HG02571 (cell line): ENCODE results near the gene SPNS1.
"Not testable (repeated sequence)": the region's sequence is repeated elsewhere in the genome, so short reads cannot be mapped to it uniquely, and the experiment has no call there.

Experiments used
- ATAC-seq: cut with Tn5 transposase; IDR thresholded peaks from one replicate; pipeline ENCODE4 v1.9.1; 2021; ENCODE audit warnings: mild to moderate bottlenecking, moderate library complexity; ENCODE audit not compliant: unreplicated experiment

Gene SPNS1

DNA sequence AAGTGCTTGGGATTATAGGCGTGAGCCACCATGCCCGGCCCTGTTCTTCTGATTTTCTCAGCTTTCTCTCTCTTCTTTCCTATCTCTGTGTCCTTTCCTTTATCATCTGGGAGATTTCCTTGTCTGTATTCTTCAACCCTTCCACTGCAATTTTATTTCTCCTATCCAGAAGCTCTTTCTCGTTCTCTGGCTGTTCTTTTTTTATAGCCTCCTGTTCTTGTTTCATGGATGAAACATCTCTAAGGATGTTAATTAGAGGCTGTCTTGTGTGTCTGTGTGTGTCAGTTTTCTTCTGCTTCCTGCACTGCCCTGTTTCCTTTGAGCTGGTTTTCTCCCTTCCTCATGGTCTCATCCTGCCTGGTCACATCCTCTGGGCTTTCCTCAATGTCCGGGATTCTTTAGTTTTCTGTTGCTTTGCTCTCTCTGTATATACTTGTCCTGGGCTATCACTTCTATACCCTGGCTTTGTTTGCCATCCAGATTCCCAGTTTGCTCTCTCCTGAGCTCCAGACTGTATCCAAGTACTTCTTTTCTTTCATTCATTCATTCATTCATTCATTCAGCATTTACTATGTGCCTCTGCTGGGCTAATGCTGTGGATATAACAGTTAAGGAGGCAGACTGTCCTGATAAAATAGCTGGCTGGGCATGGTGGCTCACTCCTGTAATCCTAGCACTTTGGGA, 12.7 kb downstream of the SPNS1 start:
- ATAC-seq = no peak

DNA sequence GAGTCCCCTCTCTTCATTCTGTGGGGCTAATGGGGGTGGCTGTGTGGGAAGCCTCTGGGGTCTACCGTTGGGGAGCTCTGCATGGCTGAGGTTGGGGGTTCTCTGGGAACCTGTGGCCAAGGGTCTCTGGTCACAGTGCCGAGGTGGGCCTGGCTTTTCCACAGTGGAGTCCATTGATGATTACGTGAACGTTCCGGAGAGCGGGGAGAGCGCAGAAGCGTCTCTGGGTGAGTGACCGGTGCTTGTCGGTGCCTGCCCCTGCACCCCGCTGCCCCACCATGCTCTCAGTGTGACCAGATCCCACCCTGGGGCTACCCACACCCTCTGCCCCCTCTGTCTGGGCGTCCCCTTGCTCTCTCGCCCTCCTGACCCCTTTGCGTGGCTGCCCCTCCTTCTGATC, 14.8 kb downstream of the SPNS1 start:
- no peak for ATAC-seq

DNA sequence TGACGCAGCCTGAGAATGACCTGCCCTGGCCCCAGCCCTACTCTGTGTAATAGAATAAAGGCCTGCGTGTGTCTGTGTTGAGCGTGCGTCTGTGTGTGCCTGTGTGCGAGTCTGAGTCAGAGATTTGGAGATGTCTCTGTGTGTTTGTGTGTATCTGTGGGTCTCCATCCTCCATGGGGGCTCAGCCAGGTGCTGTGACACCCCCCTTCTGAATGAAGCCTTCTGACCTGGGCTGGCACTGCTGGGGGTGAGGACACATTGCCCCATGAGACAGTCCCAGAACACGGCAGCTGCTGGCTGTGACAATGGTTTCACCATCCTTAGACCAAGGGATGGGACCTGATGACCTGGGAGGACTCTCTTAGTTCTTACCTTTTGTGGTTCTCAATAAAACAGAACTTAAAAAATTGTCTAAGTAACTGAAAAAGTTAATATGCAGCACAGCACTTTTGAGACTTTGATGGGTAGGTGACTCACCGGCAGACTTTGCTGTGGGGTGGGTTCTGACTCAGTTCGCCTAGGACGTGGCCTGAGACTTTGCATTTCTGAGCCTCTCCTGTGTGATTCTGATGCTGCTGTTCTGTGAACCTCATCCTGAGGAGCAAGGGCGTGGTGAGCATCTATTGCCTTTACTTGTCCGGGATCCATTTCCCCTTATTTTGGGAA, 15.9 kb downstream of the SPNS1 start:
- no peak for ATAC-seq

DNA sequence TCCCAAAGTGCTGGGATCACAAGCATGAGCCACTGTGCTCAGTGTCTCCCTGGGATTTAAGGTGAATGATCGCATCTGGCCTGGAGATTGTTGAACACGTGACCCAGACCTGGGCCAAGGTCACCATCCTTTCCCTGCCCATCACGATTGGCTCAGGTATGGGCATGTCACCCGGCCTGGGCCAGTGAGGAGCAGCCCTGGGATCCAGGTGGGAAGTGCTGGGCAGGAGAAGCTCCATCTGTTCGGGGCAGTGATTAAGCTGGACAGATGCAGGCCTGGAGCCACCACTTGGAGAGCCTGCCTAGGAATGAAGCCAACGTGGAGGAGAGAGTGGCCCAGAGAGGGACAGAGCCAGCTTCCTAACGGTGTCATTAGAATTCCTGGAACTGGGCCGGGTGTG, 17.1 kb downstream of the SPNS1 start:
- no peak for ATAC-seq

DNA sequence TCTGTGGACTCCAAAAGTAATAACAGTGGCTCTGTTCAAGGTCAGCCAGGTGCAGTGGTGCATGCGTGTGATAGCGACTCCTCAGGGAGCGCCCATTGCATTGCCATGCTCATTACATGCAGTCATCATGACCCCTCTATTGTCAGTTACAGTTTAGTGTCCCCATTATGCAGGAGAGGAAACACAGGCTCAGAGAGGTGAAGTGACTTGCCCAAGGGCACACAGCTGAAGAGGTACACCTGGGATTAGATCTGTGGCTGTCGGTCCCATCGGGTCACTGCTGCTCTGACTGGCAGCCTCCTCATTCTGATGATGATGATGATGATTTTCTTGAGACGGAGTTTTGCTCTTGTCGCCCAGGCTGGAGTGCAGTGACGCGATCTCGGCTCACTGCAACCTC, 17.9 kb downstream of the SPNS1 start:
- ATAC-seq = no peak

DNA sequence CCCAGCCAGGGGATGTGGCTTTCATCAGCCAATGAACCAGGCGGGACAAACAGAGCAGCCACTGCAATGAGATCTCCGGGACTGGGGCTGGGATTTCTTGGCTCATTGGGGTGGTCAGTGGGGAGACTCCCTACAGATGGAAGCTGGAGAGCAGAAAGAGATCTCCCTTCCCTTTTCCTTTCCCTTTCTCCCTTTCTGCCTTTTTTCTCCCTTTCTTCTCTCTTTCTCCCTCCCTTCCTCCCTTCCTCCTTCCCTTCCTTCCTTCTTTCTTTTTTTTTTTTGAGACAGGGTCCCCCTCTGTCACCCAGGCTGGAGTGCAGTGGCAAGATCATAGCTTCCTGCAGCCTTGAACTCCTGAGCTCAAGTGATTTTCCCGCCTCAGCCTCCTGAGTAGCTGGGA, 24.3 kb downstream of the SPNS1 start:
- ATAC-seq = no peak

DNA sequence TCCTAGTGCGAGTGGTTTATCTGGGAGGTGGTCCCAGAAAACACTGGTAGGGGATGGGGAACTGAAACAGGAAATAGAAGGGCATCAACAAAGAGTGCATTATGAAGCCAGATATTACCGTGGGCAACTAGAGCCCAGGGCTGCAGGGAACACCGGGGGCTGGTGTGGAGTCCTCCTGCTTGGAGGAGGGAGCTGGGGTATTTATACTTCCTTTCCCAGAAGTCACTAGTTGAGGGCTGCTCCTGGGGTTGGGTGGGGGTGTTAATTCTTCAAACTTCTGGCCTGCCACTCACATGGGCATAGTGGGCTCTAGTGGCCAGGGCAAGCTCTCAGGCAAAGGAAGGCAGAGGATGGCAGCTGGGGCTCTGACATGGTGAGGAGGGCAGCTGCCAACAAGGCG, 25.0 kb downstream of the SPNS1 start:
- no peak for ATAC-seq

DNA sequence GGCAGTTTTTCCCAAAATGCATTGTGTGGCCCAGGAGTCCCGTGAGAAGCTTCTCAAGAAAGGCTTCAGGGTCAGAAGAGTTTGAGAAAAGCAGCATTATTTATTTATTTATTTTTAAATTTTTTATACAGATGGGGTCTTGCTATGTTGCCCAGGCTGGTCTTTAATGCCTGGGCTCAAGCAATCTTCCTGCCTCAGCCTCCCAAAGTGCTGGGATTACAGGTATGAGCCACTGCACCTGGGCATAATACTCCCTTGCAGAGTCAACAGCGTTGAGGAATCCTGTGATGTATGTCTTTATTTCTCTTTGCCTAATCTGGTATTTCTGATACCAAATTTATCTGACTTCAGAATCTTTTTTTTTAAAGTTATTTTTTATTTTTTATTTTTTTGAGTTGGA, 25.4 kb downstream of the SPNS1 start:
- ATAC-seq = no peak

DNA sequence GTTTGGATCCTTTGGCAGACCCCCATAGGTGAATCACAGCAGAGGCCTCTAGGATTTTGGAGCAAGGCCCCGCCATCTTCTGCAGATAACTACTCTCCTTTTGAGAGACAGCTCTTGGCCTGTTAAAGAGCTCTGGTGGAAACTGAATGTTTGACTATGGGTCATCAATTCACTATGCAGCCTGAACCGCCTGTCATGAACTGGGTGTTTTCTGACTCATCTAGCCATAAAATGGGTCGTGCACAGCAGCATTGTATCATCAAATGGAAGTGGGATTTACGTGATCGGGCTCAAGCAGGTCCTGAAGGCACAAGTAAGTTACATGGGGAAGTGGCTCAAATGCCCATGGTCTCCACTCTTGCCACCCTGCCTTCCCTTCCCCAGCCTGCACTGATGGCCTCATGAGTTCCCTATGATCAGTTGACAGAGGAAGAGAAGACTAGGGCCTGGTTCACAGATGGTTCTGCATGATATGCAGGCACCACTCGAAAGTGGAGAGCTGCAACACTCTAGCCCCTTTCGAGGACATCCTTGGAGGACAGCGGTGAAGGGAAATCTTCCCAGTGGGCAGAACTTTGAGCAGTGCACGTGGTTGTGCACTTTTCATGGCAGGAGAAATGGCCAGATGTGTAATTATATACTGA, 30.0 kb downstream of the SPNS1 start:
- not testable (repeated sequence) for ATAC-seq

DNA sequence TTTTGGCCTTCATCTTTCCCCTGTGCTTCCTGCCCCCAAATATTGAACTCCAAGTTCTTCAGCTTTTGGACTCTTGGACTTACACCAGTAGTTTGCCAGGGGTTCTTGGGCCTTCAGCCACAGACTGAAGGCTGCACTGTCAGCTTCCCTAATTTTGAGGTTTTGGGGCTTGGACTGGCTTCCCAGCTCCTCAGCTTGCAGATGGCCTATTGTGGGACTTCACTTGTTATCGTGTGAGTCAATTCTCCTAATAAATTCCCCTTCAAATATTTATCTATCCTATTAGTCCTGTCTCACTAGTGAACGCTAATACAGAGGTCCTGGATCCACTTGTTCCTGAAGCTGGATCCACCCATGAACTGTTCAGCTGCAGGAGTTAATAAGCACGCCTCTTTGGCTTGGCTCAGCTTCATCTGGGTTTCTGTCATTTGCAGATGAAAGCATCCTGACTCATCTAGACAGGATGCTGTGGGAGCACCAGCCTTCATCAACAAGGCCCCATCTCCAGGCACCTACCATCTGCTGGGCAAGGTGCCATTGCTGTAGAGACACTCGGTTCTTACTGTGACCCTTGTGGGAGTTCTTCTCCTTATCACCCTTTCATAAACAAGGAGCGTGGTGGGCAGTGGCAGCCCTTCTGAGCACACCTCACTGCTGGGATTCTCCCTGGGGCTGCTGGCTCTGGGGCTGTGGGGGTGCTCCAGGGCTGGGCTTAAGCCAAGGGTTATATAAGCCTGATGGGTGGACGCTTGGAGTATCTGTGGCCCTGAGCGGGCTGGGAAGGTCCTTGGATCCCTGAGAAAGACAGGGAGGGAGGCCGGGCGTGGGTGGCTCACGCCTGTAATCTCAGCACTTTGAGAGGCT, 33.4 kb downstream of the SPNS1 start:
- no peak for ATAC-seq

DNA sequence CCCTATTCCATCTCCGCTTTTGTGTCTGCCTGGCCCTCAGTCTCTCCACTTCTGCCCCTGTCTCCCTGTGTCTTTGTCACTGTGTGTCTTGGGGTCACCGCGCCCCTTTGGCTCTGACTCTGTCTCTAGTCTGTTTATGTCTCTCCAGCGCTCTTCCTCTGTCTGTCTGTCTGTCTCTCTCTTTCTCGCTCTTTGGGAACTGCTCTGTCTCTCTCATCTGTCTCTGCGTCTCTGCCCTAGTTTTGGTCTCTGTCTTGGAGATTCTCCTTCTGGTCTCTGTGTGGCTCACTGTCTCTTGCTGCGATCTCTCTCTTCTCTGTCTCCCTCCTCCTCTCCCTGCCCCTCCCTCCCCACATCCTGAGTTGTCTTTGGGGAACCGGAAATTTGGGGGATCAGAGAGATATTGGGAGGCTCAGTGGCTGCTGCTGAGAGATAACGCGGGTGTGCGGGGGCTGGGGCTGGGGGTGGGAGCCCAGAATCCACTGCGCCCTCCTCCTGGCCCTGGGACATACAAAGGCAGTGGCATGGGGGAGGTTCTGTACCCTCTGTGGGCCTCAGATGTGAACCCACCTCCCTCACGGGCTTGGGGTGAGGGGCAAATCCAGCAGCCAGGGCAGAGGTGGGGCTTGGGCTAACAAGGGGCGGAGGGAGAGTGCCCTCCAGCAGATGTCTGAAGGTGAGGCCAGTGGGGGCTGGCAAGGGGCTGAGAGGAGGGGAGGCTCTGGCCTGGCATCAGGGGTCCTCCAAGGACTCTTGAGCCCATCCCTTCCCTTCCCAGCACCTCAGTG, 34.7 kb downstream of the SPNS1 start:
- no peak for ATAC-seq

DNA sequence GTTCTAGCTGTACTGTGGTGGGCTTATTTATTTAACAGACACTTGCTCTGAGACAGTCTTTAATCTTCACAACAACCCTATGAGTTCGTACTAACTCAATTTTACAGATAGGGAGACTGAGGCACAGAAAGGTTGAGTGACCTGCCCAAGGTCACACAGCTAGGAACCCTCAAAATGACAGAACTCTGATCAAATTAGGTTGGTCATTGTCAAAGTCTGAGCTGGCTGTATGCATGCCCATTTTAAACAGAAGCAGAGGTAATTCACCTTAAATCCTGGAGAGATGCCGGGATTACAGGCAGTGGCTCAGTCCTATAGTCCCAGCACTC, 35.2 kb downstream of the SPNS1 start:
- ATAC-seq = no peak

DNA sequence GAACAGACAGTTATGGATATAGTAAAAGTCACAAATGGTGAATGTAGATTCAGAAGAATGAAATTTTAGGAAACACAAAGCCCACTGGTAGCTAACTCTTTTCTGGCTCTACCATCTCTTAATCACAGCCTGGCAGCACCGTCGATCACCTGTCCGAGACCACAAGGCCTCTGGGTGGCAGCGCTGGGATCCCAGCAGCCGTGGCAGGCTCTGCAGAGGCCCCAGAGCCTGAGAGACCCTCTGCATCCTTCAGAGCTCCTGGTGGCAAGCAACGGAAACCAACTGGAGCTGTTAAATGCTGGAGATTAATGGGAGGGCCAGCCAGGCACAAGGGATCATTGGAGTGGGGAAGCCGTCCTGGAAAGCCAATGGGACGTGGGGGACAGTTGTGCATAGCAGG, 36.5 kb downstream of the SPNS1 start:
- no peak for ATAC-seq

DNA sequence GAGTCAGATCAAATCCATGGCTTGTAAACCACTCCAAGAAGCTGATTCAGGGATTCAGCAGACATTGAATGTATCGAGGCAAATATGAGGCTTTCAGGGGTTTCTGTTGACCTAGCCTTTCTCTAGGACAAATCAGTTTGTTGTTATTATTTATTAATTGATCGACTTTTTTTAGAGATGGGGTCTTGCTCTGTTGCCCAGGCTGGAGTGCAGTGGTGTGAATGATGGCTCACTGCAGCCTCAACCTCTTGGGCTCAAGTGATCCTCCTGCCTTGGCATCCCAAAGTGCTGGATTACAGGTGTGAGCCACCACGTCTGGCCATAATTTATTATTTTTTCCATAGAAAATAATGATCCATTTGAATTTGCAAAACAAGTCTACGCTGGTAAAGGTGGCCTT, 37.3 kb downstream of the SPNS1 start:
- ATAC-seq = no peak

DNA sequence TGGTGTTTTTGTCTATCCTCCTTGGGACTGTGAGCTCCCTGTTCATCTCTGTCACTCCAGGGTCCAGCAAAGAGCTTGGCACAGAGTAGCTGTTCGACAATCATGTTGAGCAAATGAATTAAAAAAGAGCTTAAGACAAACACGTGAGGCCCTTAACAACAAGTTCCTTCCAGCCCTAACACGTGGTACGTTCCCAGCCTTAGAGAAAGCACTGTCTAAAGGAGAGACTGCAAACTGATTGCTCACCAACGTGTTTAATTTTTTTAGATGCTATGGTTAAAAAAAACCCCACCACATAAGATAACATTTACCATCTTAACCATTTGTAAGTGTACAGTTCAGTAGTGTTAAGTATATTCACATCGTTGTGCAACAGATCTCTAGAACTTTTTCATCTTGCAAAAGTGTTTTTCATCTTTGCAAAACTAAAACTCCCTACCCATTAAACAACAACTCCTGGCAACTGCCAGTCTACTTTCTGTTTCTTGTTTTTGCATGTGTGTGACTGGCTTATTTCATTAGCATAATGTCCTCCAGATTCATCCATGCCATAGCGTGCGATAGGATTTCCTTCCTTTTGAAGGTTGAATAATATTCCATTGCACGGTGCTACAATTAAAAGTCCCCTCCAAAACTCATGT, 38.5 kb downstream of the SPNS1 start:
- ATAC-seq = no peak

DNA sequence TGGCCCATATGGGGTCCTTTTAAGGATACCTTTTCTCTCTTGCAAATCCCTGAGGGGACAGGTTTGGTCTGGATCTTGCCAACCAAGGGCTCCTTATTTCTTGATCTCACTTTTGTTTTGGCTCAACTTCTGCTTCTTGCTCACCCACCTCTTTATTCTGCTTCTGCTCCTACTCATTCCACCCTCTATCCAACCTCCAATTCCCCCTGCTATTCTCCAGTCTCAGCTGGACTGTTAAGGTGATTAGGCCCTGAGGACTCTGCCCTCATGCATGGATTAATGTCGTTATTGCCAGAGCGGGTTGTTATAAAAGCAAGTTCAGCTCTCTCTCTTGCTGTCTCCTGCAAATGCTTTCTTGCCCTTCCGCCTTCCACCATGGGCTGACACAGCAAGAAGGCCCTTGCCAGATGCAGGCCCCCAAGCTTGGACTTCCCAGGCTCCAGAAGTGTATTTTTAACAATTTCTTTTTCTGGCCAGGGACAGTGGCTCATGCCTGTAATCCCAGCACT, 40.0 kb downstream of the SPNS1 start:
- ATAC-seq = no peak

DNA sequence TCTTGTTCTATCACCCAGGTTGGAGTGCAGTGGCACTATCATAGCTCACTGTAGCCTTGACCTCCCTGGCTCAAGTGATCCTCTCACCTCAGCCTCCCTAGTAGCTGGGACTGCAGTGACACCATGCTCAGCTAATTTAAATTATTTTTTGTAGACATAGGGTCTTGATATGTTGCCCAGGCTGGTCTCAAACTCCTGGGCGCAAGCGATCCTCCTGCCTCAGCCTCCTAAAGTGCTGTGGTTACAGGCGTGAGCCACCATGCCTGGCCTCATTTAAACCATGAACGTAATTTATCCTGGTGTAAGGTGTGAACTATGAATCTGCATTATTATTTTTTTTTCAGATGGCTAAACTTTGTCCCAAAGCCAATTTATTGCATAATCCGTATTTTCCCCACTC, 47.6 kb downstream of the SPNS1 start:
- ATAC-seq = no peak

DNA sequence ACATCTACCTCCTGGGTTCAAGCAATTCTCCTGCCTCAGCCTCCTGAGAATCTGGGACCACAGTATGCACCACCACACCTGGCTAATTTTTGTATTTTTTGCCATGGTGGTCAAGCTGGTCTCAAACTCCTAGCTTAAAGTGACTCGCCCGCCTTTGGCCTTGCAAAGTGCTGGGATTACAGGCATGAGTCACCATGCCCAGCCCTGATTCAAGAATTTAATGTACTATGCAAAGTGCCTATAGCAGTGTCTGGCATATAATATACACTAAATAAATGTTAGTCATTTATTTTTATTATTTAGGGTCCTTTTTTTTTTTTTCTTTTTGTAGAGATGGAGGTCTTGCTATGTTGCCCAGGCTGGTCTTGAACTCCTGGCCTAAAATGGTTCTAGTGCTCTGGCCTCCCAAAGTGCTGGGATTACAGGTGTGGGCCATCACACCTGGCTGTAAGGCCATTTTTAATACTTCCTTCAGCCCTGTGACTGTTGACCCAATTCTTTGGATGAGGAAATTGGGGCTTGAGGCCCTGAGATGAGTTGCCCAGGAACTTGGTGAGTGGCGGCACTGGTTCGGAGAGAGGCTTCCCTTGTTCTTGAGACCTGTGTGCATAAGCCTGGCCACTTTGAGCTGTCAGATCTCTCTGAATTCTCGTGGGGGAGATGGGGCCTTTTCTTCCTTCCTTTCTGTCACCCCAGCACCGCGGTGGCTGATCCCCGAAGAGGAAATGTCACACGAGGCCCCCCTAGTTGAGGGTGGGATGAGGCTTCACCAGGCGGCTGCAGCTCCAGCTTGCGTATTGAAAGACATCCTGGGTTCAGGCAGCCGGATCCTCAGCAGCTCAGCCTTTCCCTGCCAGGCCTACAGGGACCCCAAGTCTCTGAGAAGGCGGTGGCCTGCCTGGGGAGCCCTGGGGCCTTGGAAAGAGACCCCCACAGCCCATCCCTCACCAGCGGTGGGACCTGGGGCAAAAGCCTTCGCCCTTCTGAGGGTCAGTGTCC, 49.0 kb downstream of the SPNS1 start:
- no peak for ATAC-seq

DNA sequence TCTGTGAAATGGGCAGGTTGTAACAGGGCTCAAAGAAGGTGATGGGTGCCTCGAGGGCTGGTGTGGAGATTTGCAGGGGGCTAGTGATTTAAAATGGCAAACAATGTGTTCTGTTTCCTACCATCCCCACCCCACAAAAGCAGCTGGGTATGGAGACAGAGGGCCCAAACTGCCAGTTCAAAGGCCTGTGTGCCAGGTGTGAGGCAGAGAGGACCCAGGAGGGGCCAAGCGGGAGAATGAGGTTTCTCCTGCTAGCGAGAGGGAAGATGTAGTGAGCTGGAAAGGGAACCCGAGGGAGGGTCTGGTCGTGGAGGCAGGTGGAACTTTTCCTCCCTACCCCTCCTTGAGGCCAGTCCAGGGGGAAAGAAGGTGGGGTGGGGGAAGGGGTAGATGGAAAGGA, 49.7 kb downstream of the SPNS1 start:
- no peak for ATAC-seq
